Measurements from ENCODE around the gene ELOF1.

ELOF1 gene

GRCh38 chr19:11556634-11557420 is 2.2 kb downstream of the ELOF1 start:
- H3K27me3 Mint-ChIP-seq: no peaks in the 10 kb centered on the region
- H3K36me3 Mint-ChIP-seq (ENCODE audit: low read depth): peaks cover 56% of the 10 kb centered on the region
- H3K4me1 Mint-ChIP-seq (ENCODE audit: low read depth): peaks cover 30% of the 10 kb centered on the region
- H3K27ac Mint-ChIP-seq: no peak overlapping the region
- H3K9me3 Mint-ChIP-seq: no peaks in the 10 kb centered on the region
- intact Hi-C loops (cut with micrococcal nuclease): no loop called here
- no peak overlapping the region for H3K4me3 Mint-ChIP-seq

GRCh38 chr19:11555246-11555645 is 3.8 kb downstream of the ELOF1 start:
- peaks cover 25% of the 10 kb centered on the region for H3K4me1 Mint-ChIP-seq (ENCODE audit: low read depth)
- no peak overlapping the region for H3K27ac Mint-ChIP-seq
- intact Hi-C loops (cut with micrococcal nuclease): no loop called here
- peaks cover 64% of the 10 kb centered on the region for H3K36me3 Mint-ChIP-seq (ENCODE audit: low read depth)
- H3K4me3 Mint-ChIP-seq: no peak overlapping the region
- no peaks in the 10 kb centered on the region for H3K9me3 Mint-ChIP-seq
- no peaks in the 10 kb centered on the region for H3K27me3 Mint-ChIP-seq

- Mint-ChIP-seq H3K4me3 (no peak overlapping the region), H3K27ac (no peak overlapping the region), H3K4me1 (ENCODE audit: low read depth) (peaks cover 23% of the 10 kb centered on the region), H3K27me3 (no peaks in the 10 kb centered on the region), H3K36me3 (ENCODE audit: low read depth) (peaks cover 63% of the 10 kb centered on the region), H3K9me3 (no peaks in the 10 kb centered on the region)
- intact Hi-C loops (cut with micrococcal nuclease): no loop called here
Observed at GRCh38 chr19:11554160-11554559, 4.9 kb downstream of the ELOF1 start.

- H3K27me3 Mint-ChIP-seq: no peaks in the 10 kb centered on the region
- peaks cover 16% of the 10 kb centered on the region for H3K4me1 Mint-ChIP-seq (ENCODE audit: low read depth)
- H3K36me3 Mint-ChIP-seq (ENCODE audit: low read depth): peaks cover 56% of the 10 kb centered on the region
- H3K4me3 Mint-ChIP-seq: no peak overlapping the region
- H3K27ac Mint-ChIP-seq: no peak overlapping the region
- H3K9me3 Mint-ChIP-seq: no peaks in the 10 kb centered on the region
- intact Hi-C loops (cut with micrococcal nuclease): no loop called here
Observed at GRCh38 chr19:11552666-11553372, 6.2 kb downstream of the ELOF1 start.

- no peak overlapping the region for H3K27ac Mint-ChIP-seq
- H3K36me3 Mint-ChIP-seq (ENCODE audit: low read depth): peaks cover 51% of the 10 kb centered on the region
- H3K4me3 Mint-ChIP-seq: no peak overlapping the region
- intact Hi-C loops (cut with micrococcal nuclease): no loop called here
- H3K4me1 Mint-ChIP-seq (ENCODE audit: low read depth): peaks cover 8% of the 10 kb centered on the region
- H3K9me3 Mint-ChIP-seq: no peaks in the 10 kb centered on the region
- H3K27me3 Mint-ChIP-seq: peaks cover under 1% of the 10 kb centered on the region
Observed at GRCh38 chr19:11551603-11552235, 7.3 kb downstream of the ELOF1 start.

- Mint-ChIP-seq H3K27me3 (peaks cover 7% of the 10 kb centered on the region), H3K4me3 (no peak overlapping the region), H3K4me1 (ENCODE audit: low read depth) (no peaks in the 10 kb centered on the region)
Observed at GRCh38 chr19:11550265-11550664, 8.8 kb downstream of the ELOF1 start.

GRCh38 chr19:11549386-11549953 is 9.6 kb downstream of the ELOF1 start:
- Mint-ChIP-seq H3K27me3 (peaks cover 12% of the 10 kb centered on the region), H3K4me3 (no peak overlapping the region), H3K9me3 (no peaks in the 10 kb centered on the region), H3K36me3 (ENCODE audit: low read depth) (peaks cover 33% of the 10 kb centered on the region), H3K27ac (no peak overlapping the region), H3K4me1 (ENCODE audit: low read depth) (no peaks in the 10 kb centered on the region)
- intact Hi-C loops (cut with micrococcal nuclease): no loop called here

More at GRCh38 chr19:11550265-11550664, 8.8 kb downstream of the ELOF1 start:
- H3K9me3 Mint-ChIP-seq: no peaks in the 10 kb centered on the region
- H3K27ac Mint-ChIP-seq: no peak overlapping the region
- intact Hi-C loops (cut with micrococcal nuclease): no loop called here
- peaks cover 37% of the 10 kb centered on the region for H3K36me3 Mint-ChIP-seq (ENCODE audit: low read depth)

- H3K9me3 Mint-ChIP-seq: no peaks in the 10 kb centered on the region
- no peak overlapping the region for H3K27ac Mint-ChIP-seq
- H3K4me1 Mint-ChIP-seq (ENCODE audit: low read depth): no peaks in the 10 kb centered on the region
- H3K4me3 Mint-ChIP-seq: no peak overlapping the region
- intact Hi-C loops (cut with micrococcal nuclease): no loop called here
- H3K36me3 Mint-ChIP-seq (ENCODE audit: low read depth): peaks cover 20% of the 10 kb centered on the region
- peaks cover 17% of the 10 kb centered on the region for H3K27me3 Mint-ChIP-seq
Observed at GRCh38 chr19:11547929-11548700, 10.9 kb downstream of the ELOF1 start.

- no peak overlapping the region for H3K4me3 Mint-ChIP-seq
- H3K9me3 Mint-ChIP-seq: no peaks in the 10 kb centered on the region
- H3K36me3 Mint-ChIP-seq (ENCODE audit: low read depth): no peaks in the 10 kb centered on the region
- no peak overlapping the region for H3K27ac Mint-ChIP-seq
- intact Hi-C loops (cut with micrococcal nuclease): no loop called here
- H3K27me3 Mint-ChIP-seq: peaks cover 52% of the 10 kb centered on the region
- no peaks in the 10 kb centered on the region for H3K4me1 Mint-ChIP-seq (ENCODE audit: low read depth)
Observed at GRCh38 chr19:11541238-11541637, 17.8 kb downstream of the ELOF1 start.

GRCh38 chr19:11540645-11541044 is 18.4 kb downstream of the ELOF1 start:
- Mint-ChIP-seq H3K27me3 (peaks cover 50% of the 10 kb centered on the region), H3K27ac (no peak overlapping the region), H3K9me3 (no peaks in the 10 kb centered on the region), H3K36me3 (ENCODE audit: low read depth) (no peaks in the 10 kb centered on the region), H3K4me1 (ENCODE audit: low read depth) (peaks cover 2% of the 10 kb centered on the region), H3K4me3 (no peak overlapping the region)
- intact Hi-C loops (cut with micrococcal nuclease): no loop called here

- Mint-ChIP-seq H3K27me3 (peaks cover 43% of the 10 kb centered on the region), H3K4me3 (no peak overlapping the region), H3K36me3 (ENCODE audit: low read depth) (no peaks in the 10 kb centered on the region), H3K27ac (no peak overlapping the region), H3K9me3 (peaks cover 3% of the 10 kb centered on the region), H3K4me1 (ENCODE audit: low read depth) (peaks cover 9% of the 10 kb centered on the region)
- intact Hi-C loops (cut with micrococcal nuclease): loop anchor here (2.0 kb wide), 1 partner anchor 47 kb away; no protein-coding TSS in a partner anchor
Observed at GRCh38 chr19:11539495-11540365, 19.3 kb downstream of the ELOF1 start.

GRCh38 chr19:11538232-11539036 is 20.6 kb downstream of the ELOF1 start, which contains the start of gene CNN1:
Gene CNN1, plus strand, starts transcription at chr19:11538851. Its CDS starts 77 bp downstream, at chr19:11538928.
- no peak within 1 kb of the TSS for H3K27ac Mint-ChIP-seq
- H3K36me3 Mint-ChIP-seq (ENCODE audit: low read depth): no peaks in the 10 kb centered on the region
- H3K9me3 Mint-ChIP-seq: peaks cover 10% of the 10 kb centered on the region
- H3K4me3 Mint-ChIP-seq: no peak within 1 kb of the TSS
- H3K27me3 Mint-ChIP-seq: peaks cover 38% of the 10 kb centered on the region
- intact Hi-C loops (cut with micrococcal nuclease): loop anchor here (2.0 kb wide), 1 partner anchor 48 kb away; no protein-coding TSS in a partner anchor
- H3K4me1 Mint-ChIP-seq (ENCODE audit: low read depth): peaks cover 18% of the 10 kb centered on the region
